Hematopoietic multipotent progenitor cell treated with erythropoietin and hydrocortisone succinate and interleukin-3 and kit ligand, for 8 days (in vitro differentiated cells): ENCODE data around the gene UVRAG.

Experiments used
- DNase-seq: peaks from one replicate; pipeline ENCODE4 v3.0.0-alpha.2; 2015

Gene UVRAG

GRCh38 chr11:75784085-75784478 lies 30.9 kb upstream of the UVRAG start:
- DNase-seq: no peak

GRCh38 chr11:75784506-75784905 lies 30.5 kb upstream of the UVRAG start:
- no peak for DNase-seq

- no peak for DNase-seq
Observed at GRCh38 chr11:75785187-75785586, 29.8 kb upstream of the UVRAG start.

- no peak for DNase-seq
Observed at GRCh38 chr11:75786101-75786736, 28.8 kb upstream of the UVRAG start.

- no peak for DNase-seq
Observed at GRCh38 chr11:75789521-75789920, 25.5 kb upstream of the UVRAG start.

- DNase-seq: no peak
Observed at GRCh38 chr11:75790986-75791385, 24.0 kb upstream of the UVRAG start.

- no peak for DNase-seq
Observed at GRCh38 chr11:75792127-75792731, 22.8 kb upstream of the UVRAG start.

- no peak for DNase-seq
Observed at GRCh38 chr11:75792997-75793800, 21.8 kb upstream of the UVRAG start.

GRCh38 chr11:75793966-75794365 lies 21.0 kb upstream of the UVRAG start:
- DNase-seq: no peak

- DNase-seq: no peak
Observed at GRCh38 chr11:75795276-75796090, 19.5 kb upstream of the UVRAG start.

- DNase-seq: no peak
Observed at GRCh38 chr11:75796091-75796435, 18.9 kb upstream of the UVRAG start.

GRCh38 chr11:75797116-75797515 lies 17.9 kb upstream of the UVRAG start:
- DNase-seq: peak; percentile 26

- no peak for DNase-seq
Observed at GRCh38 chr11:75797792-75798191, 17.2 kb upstream of the UVRAG start.

GRCh38 chr11:75800136-75800675 lies 14.8 kb upstream of the UVRAG start:
- no peak for DNase-seq

- no peak for DNase-seq
Observed at GRCh38 chr11:75800728-75801361, 14.2 kb upstream of the UVRAG start.

- DNase-seq: no peak
Observed at GRCh38 chr11:75801362-75802020, 13.5 kb upstream of the UVRAG start.

- DNase-seq: no peak
Observed at GRCh38 chr11:75802021-75802912, 12.7 kb upstream of the UVRAG start.

- DNase-seq: peak; percentile 72
Observed at GRCh38 chr11:75802913-75803820, 11.8 kb upstream of the UVRAG start.

GRCh38 chr11:75809111-75809510 lies 5.9 kb upstream of the UVRAG start:
- no peak for DNase-seq

GRCh38 chr11:75809991-75810390 lies 5.0 kb upstream of the UVRAG start:
- DNase-seq: no peak
